Astrocyte of the cerebellum (primary cell): Measurements from ENCODE around the gene VCAN.
"Not testable (repeated sequence)": the region's sequence is repeated elsewhere in the genome, so short reads cannot be mapped to it uniquely, and the experiment has no call there.

Experiments used
- DNase-seq: peaks from one replicate; pipeline ENCODE4 v3.0.0-alpha.2; 2011; ENCODE audit warnings: low read depth
- H3K4me3 ChIP-seq: 2 replicates; pipeline ENCODE4 v1.5.1; 2011; ENCODE audit warnings: mild to moderate bottlenecking, low read depth, low read length, moderate library complexity
- CTCF ChIP-seq: IDR thresholded peaks from 2 replicates; pipeline ENCODE4 v1.5.1; 2012; ENCODE audit warnings: low read length, low read depth, moderate library complexity, mild to moderate bottlenecking; ENCODE audit errors: missing control alignments
- in situ Hi-C: cut with HindIII; loops from 2 replicates; pipeline ENCODE4 v1.10.0; 2017; ENCODE audit warnings: low sequenced_read_pairs

Gene VCAN

GRCh38 chr5:83433891-83434290, 37.7 kb upstream of the VCAN start:
- no peak for DNase-seq
- H3K4me3 ChIP-seq = no peak overlapping the region
- in situ Hi-C loops = no loop called here
- TF ChIP-seq CTCF = no peak

GRCh38 chr5:83434946-83435345, 36.6 kb upstream of the VCAN start:
- in situ Hi-C loops = no loop called here
- no peak for DNase-seq
- no peak overlapping the region for H3K4me3 ChIP-seq
- no peak for TF ChIP-seq CTCF

GRCh38 chr5:83436276-83436675, 35.3 kb upstream of the VCAN start:
- no peak for DNase-seq
- no peak overlapping the region for H3K4me3 ChIP-seq
- in situ Hi-C loops = no loop called here
- no peak for TF ChIP-seq CTCF

- DNase-seq, H3K4me3 ChIP-seq, in situ Hi-C loops: not testable (repeated sequence)
These were observed 33.8 kb upstream of the VCAN start for GRCh38 chr5:83437697-83438096.

- no peak overlapping the region for H3K4me3 ChIP-seq
- no peak for TF ChIP-seq CTCF
- peak; percentile 26 for DNase-seq
- in situ Hi-C loops = no loop called here
These were observed 30.7 kb upstream of the VCAN start for GRCh38 chr5:83440826-83441225.

- no peak for TF ChIP-seq CTCF
- DNase-seq = no peak
- in situ Hi-C loops = no loop called here
- H3K4me3 ChIP-seq = no peak overlapping the region
These were observed 29.8 kb upstream of the VCAN start for GRCh38 chr5:83441747-83442146.

- no peak for DNase-seq
- TF ChIP-seq CTCF = no peak
- no peak overlapping the region for H3K4me3 ChIP-seq
- in situ Hi-C loops = no loop called here
These were observed 28.0 kb upstream of the VCAN start for GRCh38 chr5:83443534-83443933.
